Measurements from ENCODE around the gene MARS1. TPM values are rescaled to one million over a fixed set of nuclear protein-coding genes. Genes with fewer than 3 reads are reported as not detected.

Gene MARS1
- total RNA-seq, 1 donor: 90.3 TPM

- Histone ChIP-seq H3K9me3 (ENCODE audit: low read depth, low read length) (no peaks in the 10 kb centered on the region), H3K4me1 (ENCODE audit: insufficient read depth, low read length) (peaks cover 16% of the 10 kb centered on the region), H3K4me3 (ENCODE audit: low read length) (no peak overlapping the region), H3K27me3 (ENCODE audit: insufficient read depth, low read length) (no peaks in the 10 kb centered on the region)
Observed at GRCh38 chr12:57454213-57454565, 33.7 kb upstream of the MARS1 start.

GRCh38 chr12:57454566-57455373, 33.1 kb upstream of the MARS1 start, which contains the start of gene INHBE:
INHBE (plus strand) TSS chr12:57455307; CDS start chr12:57455537, 230 bp downstream.
- Histone ChIP-seq H3K27me3 (ENCODE audit: insufficient read depth, low read length) (no peaks in the 10 kb centered on the region), H3K4me3 (ENCODE audit: low read length) (no peak within 1 kb of the TSS), H3K9me3 (ENCODE audit: low read depth, low read length) (no peaks in the 10 kb centered on the region), H3K4me1 (ENCODE audit: insufficient read depth, low read length) (peaks cover 18% of the 10 kb centered on the region)

GRCh38 chr12:57455374-57456144, 32.3 kb upstream of the MARS1 start:
- peaks cover 3% of the 10 kb centered on the region for H3K27me3 ChIP-seq (ENCODE audit: insufficient read depth, low read length)
- H3K4me3 ChIP-seq (ENCODE audit: low read length): no peak overlapping the region
- no peaks in the 10 kb centered on the region for H3K9me3 ChIP-seq (ENCODE audit: low read depth, low read length)
- H3K4me1 ChIP-seq (ENCODE audit: insufficient read depth, low read length): peaks cover 24% of the 10 kb centered on the region

GRCh38 chr12:57456145-57456700, 31.6 kb upstream of the MARS1 start:
- H3K4me3 ChIP-seq (ENCODE audit: low read length): no peak overlapping the region
- no peaks in the 10 kb centered on the region for H3K9me3 ChIP-seq (ENCODE audit: low read depth, low read length)
- H3K27me3 ChIP-seq (ENCODE audit: insufficient read depth, low read length): peaks cover 9% of the 10 kb centered on the region
- peaks cover 30% of the 10 kb centered on the region for H3K4me1 ChIP-seq (ENCODE audit: insufficient read depth, low read length)

- peaks cover 11% of the 10 kb centered on the region for H3K27me3 ChIP-seq (ENCODE audit: insufficient read depth, low read length)
- peaks cover 35% of the 10 kb centered on the region for H3K4me1 ChIP-seq (ENCODE audit: insufficient read depth, low read length)
- H3K4me3 ChIP-seq (ENCODE audit: low read length): no peak overlapping the region
- no peaks in the 10 kb centered on the region for H3K9me3 ChIP-seq (ENCODE audit: low read depth, low read length)
Observed at GRCh38 chr12:57456737-57457490, 31.0 kb upstream of the MARS1 start.

GRCh38 chr12:57458665-57459054, 29.2 kb upstream of the MARS1 start:
- Histone ChIP-seq H3K4me3 (ENCODE audit: low read length) (peak overlapping the region; percentile 70), H3K27me3 (ENCODE audit: insufficient read depth, low read length) (peaks cover 12% of the 10 kb centered on the region), H3K4me1 (ENCODE audit: insufficient read depth, low read length) (peaks cover 48% of the 10 kb centered on the region), H3K9me3 (ENCODE audit: low read depth, low read length) (no peaks in the 10 kb centered on the region)

- peaks cover 12% of the 10 kb centered on the region for H3K27me3 ChIP-seq (ENCODE audit: insufficient read depth, low read length)
- H3K4me3 ChIP-seq (ENCODE audit: low read length): peak overlapping the region; percentile 70
- peaks cover 48% of the 10 kb centered on the region for H3K4me1 ChIP-seq (ENCODE audit: insufficient read depth, low read length)
- H3K9me3 ChIP-seq (ENCODE audit: low read depth, low read length): no peaks in the 10 kb centered on the region
Observed at GRCh38 chr12:57459055-57459749, 28.7 kb upstream of the MARS1 start.

- Histone ChIP-seq H3K4me1 (ENCODE audit: insufficient read depth, low read length) (peaks cover 48% of the 10 kb centered on the region), H3K27me3 (ENCODE audit: insufficient read depth, low read length) (peaks cover 12% of the 10 kb centered on the region), H3K4me3 (ENCODE audit: low read length) (peak within 1 kb of the TSS; percentile 70), H3K9me3 (ENCODE audit: low read depth, low read length) (no peaks in the 10 kb centered on the region)
Observed at GRCh38 chr12:57459750-57460467, 28.0 kb upstream of the MARS1 start, which contains the start of gene GLI1. GLI1 (plus strand) TSS chr12:57459785; CDS start chr12:57463692, 3,907 bp downstream.

GRCh38 chr12:57460468-57460784, 27.4 kb upstream of the MARS1 start:
- peaks cover 48% of the 10 kb centered on the region for H3K4me1 ChIP-seq (ENCODE audit: insufficient read depth, low read length)
- H3K9me3 ChIP-seq (ENCODE audit: low read depth, low read length): no peaks in the 10 kb centered on the region
- no peak overlapping the region for H3K4me3 ChIP-seq (ENCODE audit: low read length)
- peaks cover 12% of the 10 kb centered on the region for H3K27me3 ChIP-seq (ENCODE audit: insufficient read depth, low read length)

- Histone ChIP-seq H3K9me3 (ENCODE audit: low read depth, low read length) (no peaks in the 10 kb centered on the region), H3K4me3 (ENCODE audit: low read length) (no peak overlapping the region), H3K27me3 (ENCODE audit: insufficient read depth, low read length) (peaks cover 12% of the 10 kb centered on the region), H3K4me1 (ENCODE audit: insufficient read depth, low read length) (peaks cover 45% of the 10 kb centered on the region)
Observed at GRCh38 chr12:57460841-57461275, 27.0 kb upstream of the MARS1 start.

GRCh38 chr12:57461276-57461916, 26.5 kb upstream of the MARS1 start:
- Histone ChIP-seq H3K4me1 (ENCODE audit: insufficient read depth, low read length) (peaks cover 43% of the 10 kb centered on the region), H3K9me3 (ENCODE audit: low read depth, low read length) (no peaks in the 10 kb centered on the region), H3K4me3 (ENCODE audit: low read length) (peak overlapping the region; percentile 35)

GRCh38 chr12:57461917-57462250, 26.0 kb upstream of the MARS1 start:
- Histone ChIP-seq H3K9me3 (ENCODE audit: low read depth, low read length) (no peaks in the 10 kb centered on the region), H3K4me1 (ENCODE audit: insufficient read depth, low read length) (peaks cover 43% of the 10 kb centered on the region), H3K27me3 (ENCODE audit: insufficient read depth, low read length) (peaks cover 12% of the 10 kb centered on the region), H3K4me3 (ENCODE audit: low read length) (peak overlapping the region; percentile 35)

More at GRCh38 chr12:57461276-57461916, 26.5 kb upstream of the MARS1 start:
- H3K27me3 ChIP-seq (ENCODE audit: insufficient read depth, low read length): peaks cover 12% of the 10 kb centered on the region

- peak overlapping the region; percentile 35 for H3K4me3 ChIP-seq (ENCODE audit: low read length)
- peaks cover 43% of the 10 kb centered on the region for H3K4me1 ChIP-seq (ENCODE audit: insufficient read depth, low read length)
- peaks cover 12% of the 10 kb centered on the region for H3K27me3 ChIP-seq (ENCODE audit: insufficient read depth, low read length)
- H3K9me3 ChIP-seq (ENCODE audit: low read depth, low read length): no peaks in the 10 kb centered on the region
Observed at GRCh38 chr12:57462251-57462911, 25.5 kb upstream of the MARS1 start.
